COR-L47 (cell line): Measurements from ENCODE around the gene TBC1D16.

Source experiments
- DNase-seq: peaks from one replicate; lab custom pipeline; 2025; lab: John Stamatoyannopoulos, UW

The TBC1D16 gene

GRCh38 chr17:80035687-80035936 lies at the start of gene TBC1D16:
Gene TBC1D16, minus strand, starts transcription at chr17:80035872. Its CDS starts 22,325 bp downstream, at chr17:80013547.
- DNase-seq = no peak

GRCh38 chr17:80084773-80085172 lies 49.1 kb upstream of the TBC1D16 start:
- no peak for DNase-seq

- DNase-seq = no peak
These were observed 47.5 kb upstream of the TBC1D16 start for GRCh38 chr17:80083136-80083661.

GRCh38 chr17:80082403-80083135 lies 46.9 kb upstream of the TBC1D16 start:
- peak; percentile 83 for DNase-seq

GRCh38 chr17:80081596-80081995 lies 45.9 kb upstream of the TBC1D16 start:
- no peak for DNase-seq

- no peak for DNase-seq
These were observed 44.4 kb upstream of the TBC1D16 start for GRCh38 chr17:80080081-80080480.

GRCh38 chr17:80072410-80072809 lies 36.7 kb upstream of the TBC1D16 start:
- no peak for DNase-seq

GRCh38 chr17:80071116-80071841 lies 35.6 kb upstream of the TBC1D16 start:
- DNase-seq = no peak

- DNase-seq = no peak
These were observed 34.9 kb upstream of the TBC1D16 start for GRCh38 chr17:80070375-80071115.

- DNase-seq = no peak
These were observed 32.9 kb upstream of the TBC1D16 start for GRCh38 chr17:80068301-80069222.

GRCh38 chr17:80067393-80067986 lies 31.8 kb upstream of the TBC1D16 start:
- DNase-seq = no peak

- DNase-seq = no peak
These were observed 30.0 kb upstream of the TBC1D16 start for GRCh38 chr17:80065478-80066170.

- DNase-seq = no peak
These were observed 29.0 kb upstream of the TBC1D16 start for GRCh38 chr17:80064696-80065095.

- DNase-seq = no peak
These were observed 28.3 kb upstream of the TBC1D16 start for GRCh38 chr17:80063830-80064585.

GRCh38 chr17:80061421-80061820 lies 25.7 kb upstream of the TBC1D16 start:
- no peak for DNase-seq

GRCh38 chr17:80060644-80061043 lies 25.0 kb upstream of the TBC1D16 start:
- no peak for DNase-seq

GRCh38 chr17:80058311-80058955 lies 22.8 kb upstream of the TBC1D16 start:
- no peak for DNase-seq

GRCh38 chr17:80055597-80055996 lies 19.9 kb upstream of the TBC1D16 start:
- no peak for DNase-seq

- DNase-seq = no peak
These were observed 17.4 kb upstream of the TBC1D16 start for GRCh38 chr17:80053102-80053501.
